Natural killer cell (primary cell): ENCODE data around the gene IQSEC1. TPM values are rescaled to one million over a fixed set of nuclear protein-coding genes. Genes with fewer than 3 reads are reported as not detected.
"Not testable (repeated sequence)": the region's sequence is repeated elsewhere in the genome, so short reads cannot be mapped to it uniquely, and the experiment has no call there.

ENCODE experiments used
- ATAC-seq, 3 donors: fragments of 150-1000 bp in 2 of 3; fragments of 200-7000 bp in 1 of 3; cut with Tn5 transposase; 1 replicate in 1 of 3; 2 replicates in 2 of 3; pipeline ENCODE4 v1.10.0; 2021; ENCODE audit warnings: mild to moderate bottlenecking in 2 of 3, moderate library complexity in 2 of 3
- DNase-seq, 2 donors: peaks; one replicate each; pipeline versions ENCODE4 v3.0.0 to v3.0.0-alpha.2; 2013 to 2021; ENCODE audit warnings: mixed read lengths in 1 of 2
- H3K27ac ChIP-seq: one replicate; pipeline ENCODE4 v1.5.1; 2013; ENCODE audit warnings: mild to moderate bottlenecking, low read length
- H3K27me3 ChIP-seq: one replicate; pipeline ENCODE4 v1.6.1; 2013; ENCODE audit warnings: low read length; ENCODE audit not compliant: control insufficient read depth, insufficient read depth
- H3K36me3 ChIP-seq: one replicate; pipeline ENCODE4 v1.6.1; 2013; ENCODE audit warnings: low read length; ENCODE audit not compliant: control insufficient read depth, insufficient read depth
- H3K4me1 ChIP-seq: one replicate; pipeline ENCODE4 v1.6.1; 2013; ENCODE audit warnings: low read length; ENCODE audit not compliant: control insufficient read depth, insufficient read depth
- H3K4me3 ChIP-seq: one replicate; pipeline ENCODE4 v1.5.1; 2013; ENCODE audit warnings: low read length
- H3K9me3 ChIP-seq: one replicate; pipeline ENCODE4 v1.6.1; 2013; ENCODE audit warnings: low read length; ENCODE audit not compliant: control insufficient read depth, insufficient read depth
- H3K27ac Mint-ChIP-seq, 2 donors: one replicate each; pipeline ENCODE4 v1.8.0; 2022; ENCODE audit warnings: mild to moderate bottlenecking in 2 of 2, mixed read lengths in 2 of 2, moderate library complexity in 1 of 2
- H3K27me3 Mint-ChIP-seq, 2 donors: one replicate each; pipeline ENCODE4 v1.8.0; 2022; ENCODE audit warnings: low read depth in 2 of 2, mixed read lengths in 2 of 2
- H3K36me3 Mint-ChIP-seq: one replicate; pipeline ENCODE4 v1.8.0; 2022; ENCODE audit warnings: mixed read lengths
- H3K4me1 Mint-ChIP-seq, 2 donors: one replicate each; pipeline ENCODE4 v1.8.0; 2022; ENCODE audit warnings: mixed read lengths in 2 of 2
- H3K4me3 Mint-ChIP-seq: one replicate; pipeline ENCODE4 v1.8.0; 2022; ENCODE audit warnings: mild to moderate bottlenecking, moderate library complexity, mixed read lengths
- H3K9me3 Mint-ChIP-seq, 2 donors: one replicate each; pipeline ENCODE4 v1.8.0; 2022; ENCODE audit warnings: mixed read lengths in 2 of 2
- WGBS: methylation state at CpG from one replicate; pipeline ENCODE4 v1.1.7; 2013; ENCODE audit warnings: missing lambda C conversion rate; ENCODE audit not compliant: insufficient coverage; 5-methylcytosine and 5-hydroxymethylcytosine counted together
- intact Hi-C: fragments of 100-400 bp; cut with micrococcal nuclease; formaldehyde crosslinking; loops from one replicate; pipeline ENCODE4 v1.14.2; 2022
- total RNA-seq, 4 donors: library from RNA; stranded (reverse); fragments of 120-200 nt in 1 of 4; gene quantifications; one replicate each; pipeline versions ENCODE4 v1.2.3 to v1.2.4, GENCODE V29; 2013 to 2022
- TF ChIP-seq, protein P1 (sequence below): fragments of 200-600 bp; IDR thresholded peaks from one replicate; pipeline ENCODE4 v1.8.0; 2022; ENCODE audit warnings: antibody characterized with exemption

IQSEC1 gene
- total RNA-seq, 3 donors from 2014 or later (not counting 1 experiment from before 2014, with no cell fraction given) = 124 to 189 (median 138) TPM

DNA sequence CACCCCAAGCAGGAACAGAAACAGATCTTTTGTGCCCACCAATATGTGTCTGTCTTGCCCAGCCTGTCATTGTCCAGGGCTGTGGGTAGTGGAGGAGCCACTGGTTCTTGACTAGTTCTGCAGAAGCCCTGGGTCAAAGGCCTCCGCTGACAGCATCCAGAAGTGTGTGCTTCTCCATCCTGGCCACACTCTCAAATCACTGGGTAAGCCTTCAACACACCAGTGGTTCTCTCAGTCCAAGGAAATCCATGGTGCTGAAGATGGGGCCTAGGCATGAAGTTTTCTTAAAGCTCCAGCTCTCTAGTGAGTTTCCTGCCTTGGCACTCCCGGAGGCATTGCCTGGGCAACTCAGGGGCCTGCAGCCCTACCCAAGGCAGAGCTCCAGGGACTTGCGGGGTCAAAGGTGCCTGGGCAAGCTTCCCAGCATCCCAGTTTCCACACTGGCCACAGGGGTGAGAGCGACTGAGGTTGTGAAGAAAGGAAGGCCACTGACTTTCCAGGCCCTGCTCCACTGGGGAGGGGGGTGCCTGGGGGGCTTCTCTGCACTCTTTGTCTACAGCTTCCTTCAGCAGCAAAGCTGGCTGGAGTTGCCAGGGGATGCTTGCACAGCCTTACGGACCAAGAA, 193.9 kb downstream of the IQSEC1 start:
- Mint-ChIP-seq H3K4me3 (no peak overlapping the region), H3K9me3 (no peaks in the 10 kb centered on the region), H3K27ac (no peak overlapping the region), H3K4me1 (no peaks in the 10 kb centered on the region), H3K27me3 (peaks cover 2 to 12% of the 10 kb centered on the region in 2 donors), H3K36me3 (no peaks in the 10 kb centered on the region)
- DNase-seq (no peak), ATAC-seq (no peak)
- Histone ChIP-seq H3K9me3 (no peaks in the 10 kb centered on the region), H3K27me3 (no peaks in the 10 kb centered on the region), H3K36me3 (no peaks in the 10 kb centered on the region), H3K27ac (no peak overlapping the region), H3K4me1 (peaks cover 6% of the 10 kb centered on the region), H3K4me3 (no peak overlapping the region)
- intact Hi-C loops = no loop called here
- TF ChIP-seq, protein P1, sequence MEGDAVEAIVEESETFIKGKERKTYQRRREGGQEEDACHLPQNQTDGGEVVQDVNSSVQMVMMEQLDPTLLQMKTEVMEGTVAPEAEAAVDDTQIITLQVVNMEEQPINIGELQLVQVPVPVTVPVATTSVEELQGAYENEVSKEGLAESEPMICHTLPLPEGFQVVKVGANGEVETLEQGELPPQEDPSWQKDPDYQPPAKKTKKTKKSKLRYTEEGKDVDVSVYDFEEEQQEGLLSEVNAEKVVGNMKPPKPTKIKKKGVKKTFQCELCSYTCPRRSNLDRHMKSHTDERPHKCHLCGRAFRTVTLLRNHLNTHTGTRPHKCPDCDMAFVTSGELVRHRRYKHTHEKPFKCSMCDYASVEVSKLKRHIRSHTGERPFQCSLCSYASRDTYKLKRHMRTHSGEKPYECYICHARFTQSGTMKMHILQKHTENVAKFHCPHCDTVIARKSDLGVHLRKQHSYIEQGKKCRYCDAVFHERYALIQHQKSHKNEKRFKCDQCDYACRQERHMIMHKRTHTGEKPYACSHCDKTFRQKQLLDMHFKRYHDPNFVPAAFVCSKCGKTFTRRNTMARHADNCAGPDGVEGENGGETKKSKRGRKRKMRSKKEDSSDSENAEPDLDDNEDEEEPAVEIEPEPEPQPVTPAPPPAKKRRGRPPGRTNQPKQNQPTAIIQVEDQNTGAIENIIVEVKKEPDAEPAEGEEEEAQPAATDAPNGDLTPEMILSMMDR = no peak
- 94% methylated on average over 5 of the region's 5 CpGs for WGBS

DNA sequence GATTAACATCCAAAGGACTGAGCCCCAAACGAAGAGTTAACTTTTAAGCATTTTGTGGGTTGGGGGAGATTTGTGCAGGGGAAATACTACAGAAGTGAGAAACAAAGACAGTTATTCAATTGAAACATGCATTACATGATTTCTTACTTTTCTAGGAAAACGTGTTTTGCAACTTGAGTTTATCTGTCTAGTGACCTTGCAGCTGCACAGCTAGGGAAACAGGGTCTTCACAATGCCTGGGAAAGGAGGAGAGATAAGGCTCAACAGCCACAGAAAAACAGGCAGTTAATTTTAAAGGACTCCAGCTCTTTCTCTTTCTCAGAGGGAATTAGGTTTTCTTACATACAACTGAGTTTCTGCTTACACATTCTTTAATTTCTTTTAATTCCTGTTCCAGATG, 194.5 kb downstream of the IQSEC1 start:
- H3K27ac Mint-ChIP-seq, H3K4me1 Mint-ChIP-seq, H3K27ac ChIP-seq, H3K4me1 ChIP-seq, H3K27me3 ChIP-seq, H3K36me3 ChIP-seq, H3K4me3 ChIP-seq, DNase-seq, H3K9me3 ChIP-seq, H3K36me3 Mint-ChIP-seq, ATAC-seq, H3K4me3 Mint-ChIP-seq, intact Hi-C loops, H3K9me3 Mint-ChIP-seq: not testable (repeated sequence)
- 54% methylated on average over 2 of the region's 2 CpGs for WGBS
- H3K27me3 Mint-ChIP-seq = peaks cover 0 to 12% of the 10 kb centered on the region in 2 donors

DNA sequence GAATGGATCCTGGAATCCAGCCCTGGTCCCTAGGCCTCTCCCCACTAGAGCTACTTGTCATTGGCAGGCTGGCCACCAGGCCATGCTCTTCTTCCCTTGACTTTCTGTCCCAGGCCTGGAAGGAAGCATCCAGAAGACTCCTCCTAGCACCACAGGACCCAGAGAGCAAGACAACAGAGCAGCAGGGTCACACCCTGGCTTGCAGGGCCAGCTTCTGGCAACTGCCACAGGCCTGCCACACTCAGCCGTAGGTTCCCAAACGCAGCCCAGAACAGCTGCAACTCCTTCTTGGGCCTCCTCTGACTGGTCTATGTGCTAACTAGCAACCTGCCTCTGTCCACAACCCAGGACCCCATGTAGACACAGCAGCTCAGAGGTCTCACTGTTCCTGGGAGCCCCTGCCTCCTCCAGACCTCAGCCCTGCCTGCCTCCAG, 195.1 kb downstream of the IQSEC1 start:
- intact Hi-C loops = no loop called here
- H3K36me3 ChIP-seq = no peaks in the 10 kb centered on the region
- peaks cover 6% of the 10 kb centered on the region for H3K4me1 ChIP-seq
- no peak overlapping the region for H3K27ac ChIP-seq
- no peaks in the 10 kb centered on the region for H3K27me3 ChIP-seq
- no peak overlapping the region for H3K4me3 ChIP-seq
- TF ChIP-seq, protein P1 = no peak
- peaks cover 0 to 12% of the 10 kb centered on the region in 2 donors for H3K27me3 Mint-ChIP-seq
- H3K27ac Mint-ChIP-seq = no peak overlapping the region
- no peak for DNase-seq
- no peak for ATAC-seq
- no peak overlapping the region for H3K4me3 Mint-ChIP-seq
- H3K4me1 Mint-ChIP-seq = no peaks in the 10 kb centered on the region
- H3K9me3 ChIP-seq = no peaks in the 10 kb centered on the region
- no peaks in the 10 kb centered on the region for H3K9me3 Mint-ChIP-seq
- H3K36me3 Mint-ChIP-seq = no peaks in the 10 kb centered on the region
- WGBS = 95% methylated on average over 2 of the region's 2 CpGs

DNA sequence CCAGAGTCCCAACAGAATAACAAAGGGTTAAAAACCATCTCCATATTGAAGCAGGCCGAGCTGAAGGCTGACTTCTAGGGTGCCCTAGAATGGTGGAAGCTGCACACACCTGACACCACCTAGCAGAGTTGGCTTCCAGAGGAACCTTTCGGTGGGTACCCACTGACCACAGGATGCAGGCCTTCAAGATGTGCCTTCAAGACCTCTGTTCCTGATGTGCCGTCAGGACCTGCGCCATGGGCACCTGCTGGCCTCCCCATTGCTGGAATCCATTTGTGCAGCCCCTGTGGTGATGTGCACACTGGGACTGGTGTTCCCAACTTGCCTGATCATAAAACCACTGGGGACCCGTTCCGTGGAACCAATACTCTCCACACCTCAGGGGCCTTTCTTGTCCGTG, 196.2 kb downstream of the IQSEC1 start:
- 93% methylated on average over 7 of the region's 7 CpGs for WGBS
- TF ChIP-seq, protein P1 = no peak
- H3K36me3 Mint-ChIP-seq = no peaks in the 10 kb centered on the region
- H3K4me3 Mint-ChIP-seq = no peak overlapping the region
- intact Hi-C loops = no loop called here
- Histone ChIP-seq H3K9me3 (no peaks in the 10 kb centered on the region), H3K27me3 (no peaks in the 10 kb centered on the region), H3K4me3 (no peak overlapping the region), H3K4me1 (peaks cover 6% of the 10 kb centered on the region), H3K27ac (no peak overlapping the region), H3K36me3 (no peaks in the 10 kb centered on the region)
- no peaks in the 10 kb centered on the region for H3K9me3 Mint-ChIP-seq
- no peak overlapping the region for H3K27ac Mint-ChIP-seq
- H3K4me1 Mint-ChIP-seq = no peaks in the 10 kb centered on the region
- DNase-seq (no peak), ATAC-seq (no peak)
- peaks cover 0 to 10% of the 10 kb centered on the region in 2 donors for H3K27me3 Mint-ChIP-seq
